CD14-positive monocyte (primary cell): ENCODE measurements around the gene DGKI. TPM values are rescaled to one million over a fixed set of nuclear protein-coding genes. Genes with fewer than 3 reads are reported as not detected.
A peak's percentile ranks its signal among the peaks of the same experiment; 100 is the strongest.

Source experiments
- DNase-seq, 3 donors: peaks; one replicate each; pipeline ENCODE4 v3.0.0-alpha.2; 2011 to 2022
- H2AFZ ChIP-seq: 2 replicates; pipeline ENCODE4 v1.6.0; 2012; ENCODE audit warnings: mild to moderate bottlenecking, low read depth, low read length, inconsistent platforms; ENCODE audit not compliant: insufficient read depth, poor library complexity, severe bottlenecking
- H3K27ac ChIP-seq, 2 donors: 1 replicate in 1 of 2; 2 replicates in 1 of 2; pipeline ENCODE4 v1.5.1; 2012 to 2013; ENCODE audit warnings: low read length in 2 of 2, control low read depth in 1 of 2, inconsistent platforms in 1 of 2, low read depth in 1 of 2, mild to moderate bottlenecking in 1 of 2
- H3K27me3 ChIP-seq, 2 donors: one replicate each; pipeline versions ENCODE4 v1.6.0 to v1.6.1; 2011 to 2013; ENCODE audit warnings: low read length in 2 of 2; ENCODE audit not compliant: control insufficient read depth in 2 of 2, insufficient read depth in 2 of 2
- H3K36me3 ChIP-seq, 2 donors: replicated peaks in 1 of 2; 1 replicate in 1 of 2; 2 replicates in 1 of 2; pipeline versions ENCODE4 v1.5.1 to v1.6.1; 2012 to 2013; ENCODE audit warnings: low read length in 2 of 2, control low read depth in 1 of 2, inconsistent platforms in 1 of 2, mild to moderate bottlenecking in 1 of 2; ENCODE audit not compliant: insufficient read depth in 2 of 2, control insufficient read depth in 1 of 2
- H3K4me1 ChIP-seq, 2 donors: 1 replicate in 1 of 2; 2 replicates in 1 of 2; pipeline versions ENCODE4 v1.5.1 to v1.6.1; 2012 to 2013; ENCODE audit warnings: low read length in 2 of 2, control low read depth in 1 of 2, inconsistent platforms in 1 of 2, mild to moderate bottlenecking in 1 of 2, moderate library complexity in 1 of 2; ENCODE audit not compliant: insufficient read depth in 2 of 2, control insufficient read depth in 1 of 2
- H3K4me2 ChIP-seq: replicated peaks from 2 replicates; pipeline ENCODE3; 2012; ENCODE audit warnings: low read length, moderate library complexity, mild to moderate bottlenecking; ENCODE audit not compliant: poor library complexity, severe bottlenecking; ENCODE audit errors: extremely low read depth
- H3K4me3 ChIP-seq, 3 experiments: fragments of 200-600 bp in 1 of 3; sonication (generic) in 1 of 3; replicated peaks in 1 of 3; 1 replicate in 2 of 3; 2 replicates in 1 of 3; pipeline ENCODE4 v1.5.1; 2011 to 2013; ENCODE audit warnings: low read length in 3 of 3, mild to moderate bottlenecking in 3 of 3, control low read depth in 2 of 3, low read depth in 2 of 3, inconsistent platforms in 1 of 3, moderate library complexity in 1 of 3
- H3K79me2 ChIP-seq: 2 replicates; pipeline ENCODE4 v1.6.0; 2012; ENCODE audit warnings: mild to moderate bottlenecking, control low read depth, inconsistent platforms, low read length, moderate library complexity; ENCODE audit not compliant: insufficient read depth
- H3K9ac ChIP-seq: 2 replicates; pipeline ENCODE4 v1.6.0; 2017; ENCODE audit warnings: low read length, mild to moderate bottlenecking; ENCODE audit not compliant: insufficient read depth, poor library complexity, severe bottlenecking
- H3K9me3 ChIP-seq, 2 donors: replicated peaks in 1 of 2; 1 replicate in 1 of 2; 2 replicates in 1 of 2; pipeline versions ENCODE4 v1.5.1 to v1.6.1; 2012 to 2013; ENCODE audit warnings: low read length in 2 of 2, control low read depth in 1 of 2; ENCODE audit not compliant: control insufficient read depth in 1 of 2, insufficient read depth in 1 of 2
- H4K20me1 ChIP-seq: 2 replicates; pipeline ENCODE4 v1.6.0; 2012; ENCODE audit warnings: mild to moderate bottlenecking, low read length, control low read depth, moderate library complexity; ENCODE audit not compliant: insufficient read depth
- H3K27ac Mint-ChIP-seq, 7 donors: one replicate each; pipeline ENCODE4 v1.8.0; 2020; ENCODE audit warnings: mild to moderate bottlenecking in 7 of 7, mixed read lengths in 7 of 7, moderate library complexity in 6 of 7, inconsistent platforms in 2 of 7
- H3K27me3 Mint-ChIP-seq, 3 donors: one replicate each; pipeline ENCODE4 v1.8.0; 2021 to 2022; ENCODE audit warnings: low read depth in 3 of 3, mild to moderate bottlenecking in 3 of 3, mixed read lengths in 3 of 3, moderate library complexity in 3 of 3, inconsistent platforms in 1 of 3
- H3K36me3 Mint-ChIP-seq, 2 donors: one replicate each; pipeline ENCODE4 v1.8.0; 2020; ENCODE audit warnings: mixed read lengths in 2 of 2, inconsistent platforms in 1 of 2, mild to moderate bottlenecking in 1 of 2
- H3K4me1 Mint-ChIP-seq: one replicate; pipeline ENCODE4 v1.8.0; 2020; ENCODE audit warnings: mild to moderate bottlenecking, mixed read lengths
- H3K4me3 Mint-ChIP-seq, 2 donors: one replicate each; pipeline ENCODE4 v1.8.0; 2020; ENCODE audit warnings: mild to moderate bottlenecking in 2 of 2, mixed read lengths in 2 of 2, moderate library complexity in 1 of 2
- H3K9me3 Mint-ChIP-seq, 7 donors: one replicate each; pipeline ENCODE4 v1.8.0; 2020 to 2022; ENCODE audit warnings: mixed read lengths in 7 of 7, mild to moderate bottlenecking in 6 of 7, moderate library complexity in 6 of 7, inconsistent platforms in 2 of 7
- CTCF ChIP-seq: fragments of 200-600 bp; IDR thresholded peaks from one replicate; pipeline ENCODE4 v1.8.0; 2022; ENCODE audit warnings: antibody characterized with exemption, mild to moderate bottlenecking
- WGBS: methylation state at CpG from one replicate; pipeline ENCODE4 v1.1.5; 2013; ENCODE audit warnings: missing lambda C conversion rate; ENCODE audit not compliant: insufficient coverage; 5-methylcytosine and 5-hydroxymethylcytosine counted together
- intact Hi-C, 2 donors: fragments of 100-400 bp; cut with micrococcal nuclease; formaldehyde crosslinking; loops; one replicate each; pipeline versions ENCODE4 v1.15.0 to v1.15.1; 2023
- polyA plus RNA-seq, 3 donors: library from polyadenylated mRNA; depleted of rRNA in 1 of 3; unstranded in 2 of 3; stranded (reverse) in 1 of 3; fragments of 300-500 nt in 2 of 3; fragments of >200 nt in 1 of 3; fragmentation: Illumina TruSeq in 2 of 3; gene quantifications; 1 replicate in 2 of 3; 2 replicates in 1 of 3; pipeline ENCODE4 v1.2.3, GENCODE V29; 2012 to 2021

Gene DGKI
- polyA plus RNA-seq, 3 donors: not detected

DNA sequence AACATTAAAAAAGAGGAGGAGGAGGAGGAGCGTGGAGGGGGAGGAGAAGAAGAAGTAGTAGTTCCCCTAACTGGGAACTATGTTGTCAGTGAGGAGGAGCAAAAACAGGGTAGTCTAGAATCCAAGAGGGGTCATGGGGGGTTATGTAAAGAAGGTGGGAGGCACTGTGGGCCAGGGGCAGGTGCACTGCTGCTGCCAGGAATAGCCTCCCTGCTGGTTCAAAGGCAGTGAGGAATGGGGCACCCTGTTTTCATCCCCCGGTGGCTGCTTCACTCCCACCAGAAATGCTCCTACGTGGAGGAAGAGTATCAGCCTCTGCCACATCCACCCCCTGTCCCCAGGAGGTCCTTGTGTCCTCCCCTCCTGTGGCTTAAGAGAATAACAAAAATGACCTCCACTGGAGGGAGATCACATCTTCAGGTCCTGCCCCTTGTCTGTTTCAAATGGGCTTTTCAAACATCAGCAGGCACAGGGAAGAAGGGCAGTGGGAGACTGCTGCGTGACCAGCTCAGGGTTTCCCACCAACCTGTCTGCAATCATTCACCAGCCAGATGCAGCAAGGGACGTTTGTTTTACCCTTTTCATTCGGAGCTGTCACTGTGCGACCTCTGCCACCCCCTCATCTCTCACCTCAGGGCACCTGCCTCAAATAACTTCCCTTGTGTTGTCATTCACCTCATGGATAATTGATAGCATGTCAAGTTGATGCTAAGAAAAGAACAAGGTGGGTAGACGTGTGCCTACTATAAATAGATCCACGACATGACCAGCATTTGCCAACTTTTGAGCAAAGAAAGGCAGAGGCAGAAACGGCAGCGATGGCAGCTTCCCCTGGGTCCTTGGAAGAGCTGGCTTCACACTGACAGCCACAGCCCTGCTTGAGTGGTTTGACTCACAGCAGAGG lies 92.6 kb downstream of the DGKI start:
- WGBS: 19% methylated on average over 5 of the region's 11 CpGs
- no peaks in the 10 kb centered on the region for H3K36me3 ChIP-seq
- H3K4me3 ChIP-seq: peak overlapping the region in 1 of 3 experiments; percentile 40
- Mint-ChIP-seq H3K4me1 (peaks cover 45% of the 10 kb centered on the region), H3K36me3 (no peaks in the 10 kb centered on the region), H3K27ac (peak overlapping the region in 3 of 7 donors; percentile 4 to 54 (median 14)), H3K27me3 (peaks cover 2 to 3% (median 2%) of the 10 kb centered on the region in 3 donors), H3K4me3 (peak overlapping the region in 1 of 2 donors; percentile 55), H3K9me3 (peaks cover 0 to 4% (median 0%) of the 10 kb centered on the region in 7 donors)
- H4K20me1 ChIP-seq: no peaks in the 10 kb centered on the region
- H3K27ac ChIP-seq: no peak overlapping the region
- H3K79me2 ChIP-seq: no peaks in the 10 kb centered on the region
- H3K4me1 ChIP-seq: peaks cover 36 to 43% of the 10 kb centered on the region in 2 donors
- H2AFZ ChIP-seq: peak overlapping the region; percentile 32
- intact Hi-C loops: no loop called here
- no peaks in the 10 kb centered on the region for H3K9me3 ChIP-seq
- peak overlapping the region; percentile 19 for H3K4me2 ChIP-seq
- H3K27me3 ChIP-seq: no peaks in the 10 kb centered on the region
- DNase-seq: peak in 2 of 3 donors; percentile 3 to 8
- no peak for TF ChIP-seq CTCF
- H3K9ac ChIP-seq: no peak overlapping the region

- no peaks in the 10 kb centered on the region for H3K9me3 ChIP-seq
- peaks cover 2 to 5% (median 3%) of the 10 kb centered on the region in 3 donors for H3K27me3 Mint-ChIP-seq
- no CpG with 5 or more reads among the region's 3 CpGs for WGBS
- H3K4me2 ChIP-seq: peak overlapping the region; percentile 19
- H4K20me1 ChIP-seq: no peaks in the 10 kb centered on the region
- peaks cover 36 to 43% of the 10 kb centered on the region in 2 donors for H3K4me1 ChIP-seq
- H3K9ac ChIP-seq: no peak overlapping the region
- H3K79me2 ChIP-seq: no peaks in the 10 kb centered on the region
- H2AFZ ChIP-seq: peak overlapping the region; percentile 32
- no peaks in the 10 kb centered on the region for H3K36me3 Mint-ChIP-seq
- DNase-seq: no peak
- H3K9me3 Mint-ChIP-seq: peaks cover 0 to 4% (median 0%) of the 10 kb centered on the region in 7 donors
- H3K27ac Mint-ChIP-seq: peak overlapping the region in 1 of 7 donors; percentile 13
- H3K36me3 ChIP-seq: no peaks in the 10 kb centered on the region
- no peak overlapping the region for H3K27ac ChIP-seq
- peaks cover 45% of the 10 kb centered on the region for H3K4me1 Mint-ChIP-seq
- intact Hi-C loops: no loop called here
- H3K4me3 ChIP-seq: peak overlapping the region in 1 of 3 experiments; percentile 40
- peak overlapping the region in 1 of 2 donors; percentile 55 for H3K4me3 Mint-ChIP-seq
- no peak for TF ChIP-seq CTCF
- H3K27me3 ChIP-seq: no peaks in the 10 kb centered on the region
These were observed 93.2 kb downstream of the DGKI start for GRCh38 chr7:137753575-137753947.
